GM21717 (cell line): Measurements from ENCODE around the gene SHISAL2A.

Source experiments
- ATAC-seq: cut with Tn5 transposase; IDR thresholded peaks from one replicate; pipeline ENCODE4 v1.9.1; 2021; ENCODE audit warnings: mild to moderate bottlenecking, moderate library complexity; ENCODE audit not compliant: unreplicated experiment

The SHISAL2A gene

DNA sequence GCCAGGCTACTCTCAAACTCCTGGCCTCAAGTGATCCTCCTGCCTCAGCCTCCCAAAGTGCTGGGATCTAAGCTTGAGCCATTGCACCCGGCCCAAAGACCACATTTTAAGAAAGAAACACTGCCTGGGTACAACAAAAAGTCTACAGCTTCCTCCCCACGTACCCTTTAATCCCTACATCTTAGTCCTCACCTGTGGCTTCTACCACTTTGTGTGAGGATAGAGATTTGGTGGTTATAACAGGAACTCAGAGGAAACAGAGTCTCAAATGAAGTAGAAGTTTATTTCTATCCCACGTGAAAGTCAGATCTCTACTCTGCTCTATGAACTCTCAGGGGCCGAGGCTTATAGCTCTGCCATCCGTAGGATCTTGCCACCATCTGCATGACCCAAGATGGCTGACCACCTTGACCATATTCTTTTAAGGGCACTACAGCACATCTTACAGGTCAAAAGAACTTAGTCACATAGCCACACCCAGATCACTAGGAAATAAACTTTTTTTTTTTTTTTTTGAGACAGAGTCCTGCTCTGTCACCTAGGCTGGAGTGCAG, 17.4 kb upstream of the SHISAL2A start:
- no peak for ATAC-seq

DNA sequence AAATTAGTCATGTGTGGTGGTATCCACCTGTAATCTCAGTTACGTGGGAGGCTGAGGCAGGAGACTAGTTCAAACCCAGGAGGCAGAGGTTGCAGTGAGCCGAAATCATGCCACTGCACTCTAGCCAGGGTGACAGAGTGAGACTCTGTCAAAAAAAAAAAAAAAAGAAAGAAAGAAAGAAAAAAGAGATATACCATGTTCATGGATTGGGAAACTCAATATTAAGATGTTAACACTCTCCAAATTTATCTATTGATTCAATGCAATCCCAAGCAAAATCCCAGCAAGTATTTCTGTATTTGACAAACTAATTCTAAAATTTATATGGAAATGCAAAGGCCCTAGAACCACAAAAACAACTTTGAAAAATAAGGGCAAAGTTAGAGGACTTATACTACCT, 11.0 kb upstream of the SHISAL2A start:
- no peak for ATAC-seq

DNA sequence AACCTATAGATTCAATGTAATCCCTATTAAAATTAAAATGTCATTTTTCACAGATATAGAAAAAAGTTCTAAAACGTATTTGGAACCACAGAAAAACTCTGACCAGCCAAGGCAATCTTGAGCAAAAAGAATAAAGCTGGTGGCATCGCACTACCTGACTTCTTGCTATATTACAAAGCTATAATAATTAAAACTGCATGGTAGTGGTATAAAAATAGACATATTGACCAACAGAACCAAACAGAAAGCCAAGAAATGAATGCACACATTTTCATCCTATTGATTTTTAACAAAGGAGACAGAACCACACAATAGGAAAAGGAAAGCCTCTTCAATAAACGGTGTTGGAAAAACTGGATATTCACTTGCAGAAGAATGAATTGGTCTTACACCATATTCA, 9.2 kb upstream of the SHISAL2A start:
- ATAC-seq, result no peak

DNA sequence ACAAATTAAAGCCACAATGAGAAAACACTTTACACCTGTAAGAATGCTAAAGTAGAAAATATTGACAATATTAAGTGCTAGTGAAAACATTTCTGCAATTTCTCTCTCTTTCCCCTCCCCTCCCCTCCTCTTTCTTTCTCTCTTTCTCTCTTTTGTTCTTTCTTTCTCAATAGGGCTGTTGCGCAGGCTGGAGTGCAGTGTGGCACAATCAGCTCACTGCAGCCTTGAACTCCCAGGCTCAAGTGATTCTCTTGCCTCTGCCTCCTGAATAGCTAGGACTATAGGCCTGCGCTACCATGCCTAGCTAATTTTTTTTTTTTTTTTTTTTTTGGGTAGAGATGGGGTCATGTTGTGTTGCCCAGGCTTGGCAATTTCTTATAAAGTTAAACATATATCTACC, 5.9 kb upstream of the SHISAL2A start:
- ATAC-seq, result no peak

DNA sequence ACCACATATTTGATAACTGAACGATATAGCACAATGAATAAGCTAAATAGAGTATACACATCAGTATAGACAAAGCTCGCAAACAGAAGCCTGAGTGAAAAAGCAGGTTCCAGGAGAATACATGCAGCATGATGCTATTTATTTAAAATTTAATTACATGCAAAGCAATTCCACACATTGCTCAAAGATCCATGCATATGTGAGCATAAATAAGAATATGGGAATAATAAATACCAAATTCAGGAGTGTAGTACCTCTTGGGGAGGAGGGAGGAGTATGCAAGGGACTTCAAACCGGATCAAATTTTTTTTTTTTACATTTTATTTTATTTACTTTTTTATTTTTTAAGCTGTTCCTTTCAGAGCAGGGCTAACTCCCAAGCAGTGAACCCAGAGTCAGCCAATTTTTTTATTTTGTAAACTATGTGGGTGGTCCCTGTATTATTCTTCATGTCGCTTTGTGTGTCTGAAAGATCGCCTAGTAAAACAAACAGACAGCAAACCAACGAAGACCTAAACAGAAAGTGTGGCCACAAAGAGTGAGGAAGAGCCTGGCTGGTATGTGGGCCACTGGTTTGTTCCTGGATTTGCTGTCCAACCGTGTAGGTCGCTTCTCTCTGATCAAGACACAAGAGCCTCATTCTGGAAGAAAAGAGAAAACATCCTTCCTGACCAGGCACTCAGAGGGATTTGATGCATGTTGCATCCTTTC, 4.2 kb upstream of the SHISAL2A start:
- no peak for ATAC-seq

DNA sequence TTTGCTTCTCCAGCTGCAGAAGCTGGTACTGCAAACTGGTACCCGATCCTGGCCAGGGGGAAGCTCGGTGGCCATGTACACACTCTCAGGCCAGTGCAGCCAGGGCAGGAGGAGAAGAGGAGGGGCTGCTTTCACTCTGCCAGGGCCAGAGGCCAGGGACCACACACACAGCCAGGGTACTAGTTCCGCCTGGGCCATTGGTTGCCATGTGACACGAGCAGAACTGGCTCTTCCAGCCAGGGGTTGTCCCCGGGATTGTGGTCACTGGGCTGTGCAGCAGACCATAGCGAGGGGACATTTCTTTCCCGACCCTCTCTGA, 3.7 kb upstream of the SHISAL2A start:
- ATAC-seq, result no peak

DNA sequence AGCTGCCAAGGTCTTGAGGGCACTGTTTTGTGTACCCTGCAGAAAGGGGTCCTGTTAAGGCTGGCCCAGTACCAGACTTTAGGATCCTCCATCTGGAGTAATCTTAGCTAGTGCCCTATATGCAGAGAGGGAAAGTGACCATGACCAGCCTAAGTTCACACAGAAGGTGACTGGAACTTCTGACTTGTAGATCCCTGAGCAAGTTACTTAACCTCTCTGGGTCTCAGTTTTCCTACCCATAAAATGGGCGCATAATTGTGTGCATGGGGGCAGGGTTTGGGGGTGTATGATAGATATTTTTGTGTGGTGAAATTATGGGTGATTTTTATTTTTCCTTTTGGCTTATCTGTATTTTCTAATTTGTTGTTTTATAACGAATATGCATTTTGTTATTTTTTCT, 3.3 kb upstream of the SHISAL2A start:
- no peak for ATAC-seq

DNA sequence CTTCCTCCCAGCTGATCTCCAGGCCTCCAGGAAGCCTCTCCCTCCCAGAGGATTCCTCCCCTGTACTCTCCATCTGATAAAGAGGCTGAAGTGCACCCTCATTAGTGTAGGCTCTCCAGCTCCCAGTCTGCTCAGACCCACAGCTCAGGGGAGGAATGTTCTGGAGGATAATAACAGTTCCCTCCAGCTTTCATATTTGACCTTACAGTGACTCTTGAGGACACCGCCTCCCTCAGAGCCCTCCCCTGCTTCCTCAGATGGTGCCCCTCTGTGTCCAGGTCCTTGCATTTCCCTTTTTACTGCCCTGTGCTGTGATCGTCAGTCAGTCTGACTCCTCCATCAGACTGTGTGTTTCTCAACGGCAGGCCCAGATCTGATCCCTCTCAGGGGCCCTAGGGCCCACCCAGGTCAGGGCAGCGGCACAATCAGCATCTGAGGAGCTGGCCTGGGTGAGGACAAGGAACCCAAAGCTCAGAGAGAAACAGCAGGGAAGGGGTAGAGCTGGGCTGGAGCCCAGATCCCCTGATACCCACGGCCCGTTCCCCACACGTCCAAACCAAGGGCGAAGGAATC, 1.1 kb upstream of the SHISAL2A start:
- no peak for ATAC-seq

DNA sequence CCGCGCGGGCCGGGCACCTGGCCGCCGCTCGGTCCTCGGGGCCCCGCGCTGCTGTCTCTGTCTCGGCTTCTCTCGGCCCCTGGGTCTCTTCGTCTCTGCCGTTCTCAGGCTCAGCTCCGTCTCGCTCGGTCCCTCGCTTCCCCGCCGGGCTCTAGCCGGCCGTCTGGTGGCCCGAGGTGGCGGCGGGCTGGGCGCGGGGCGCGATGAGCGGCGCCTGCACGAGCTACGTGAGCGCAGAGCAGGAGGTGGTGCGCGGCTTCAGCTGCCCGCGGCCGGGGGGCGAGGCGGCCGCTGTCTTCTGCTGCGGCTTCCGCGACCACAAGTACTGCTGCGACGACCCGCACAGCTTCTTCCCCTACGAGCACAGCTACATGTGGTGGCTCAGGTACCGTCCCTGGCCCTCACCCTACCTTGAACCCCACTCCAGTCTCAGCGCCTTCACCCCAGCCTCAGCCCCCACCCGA, 355 bp downstream of the SHISAL2A start:
- no peak for ATAC-seq

DNA sequence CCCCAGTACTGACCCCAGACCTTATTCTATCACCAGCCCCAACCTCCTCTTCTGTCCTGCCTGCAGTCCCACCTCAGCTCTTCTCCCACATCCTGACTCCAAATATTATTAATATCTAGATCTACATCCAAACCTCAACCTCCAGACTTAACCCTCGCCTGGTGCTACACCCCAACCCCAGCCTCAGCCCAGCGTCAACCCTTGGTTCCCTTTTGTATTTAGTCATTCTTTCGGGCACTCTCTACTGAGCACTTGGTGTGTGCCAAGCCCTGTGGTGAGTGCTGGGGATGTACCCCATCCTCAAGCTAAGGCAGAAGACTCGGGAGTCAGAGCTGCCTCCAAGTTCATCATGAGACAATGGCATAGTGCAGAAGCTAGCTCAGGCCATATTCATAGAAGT, 1.1 kb downstream of the SHISAL2A start:
- no peak for ATAC-seq

DNA sequence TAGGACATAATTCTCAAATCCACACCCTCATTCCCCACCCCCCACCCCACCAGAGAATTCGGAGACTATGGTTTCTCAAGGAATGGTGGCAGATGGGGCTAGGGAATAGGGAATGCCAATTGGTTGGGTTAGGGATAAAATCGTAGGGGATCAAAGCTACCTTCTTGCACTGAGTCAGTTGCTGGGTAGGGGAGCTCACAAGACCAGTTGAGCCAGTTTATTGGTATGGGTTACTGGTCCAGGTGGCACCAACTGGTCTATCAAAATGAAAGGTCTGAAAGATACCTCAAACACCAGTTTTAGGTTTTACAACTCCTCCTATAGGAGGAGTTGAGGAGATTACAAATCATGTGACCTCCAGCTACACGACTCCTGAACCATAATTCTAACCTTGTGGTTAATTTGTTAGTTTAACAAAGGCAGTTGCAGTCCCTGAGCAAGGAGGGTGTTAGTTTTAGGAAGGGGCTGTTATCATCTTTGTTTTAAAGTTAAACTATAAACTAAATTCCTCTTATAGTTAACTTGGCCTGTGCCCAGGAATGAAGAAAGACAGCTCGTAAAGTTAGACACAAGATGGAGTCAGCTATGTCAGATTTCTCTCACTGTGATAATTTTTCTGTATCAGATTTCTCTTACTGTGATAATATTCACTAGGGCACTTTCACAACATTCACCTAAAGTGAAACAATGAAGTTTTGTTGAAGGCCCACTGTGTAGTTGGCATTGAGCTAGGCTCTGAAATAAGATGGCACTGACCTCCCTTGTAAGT, 2.5 kb downstream of the SHISAL2A start:
- ATAC-seq, result no peak

DNA sequence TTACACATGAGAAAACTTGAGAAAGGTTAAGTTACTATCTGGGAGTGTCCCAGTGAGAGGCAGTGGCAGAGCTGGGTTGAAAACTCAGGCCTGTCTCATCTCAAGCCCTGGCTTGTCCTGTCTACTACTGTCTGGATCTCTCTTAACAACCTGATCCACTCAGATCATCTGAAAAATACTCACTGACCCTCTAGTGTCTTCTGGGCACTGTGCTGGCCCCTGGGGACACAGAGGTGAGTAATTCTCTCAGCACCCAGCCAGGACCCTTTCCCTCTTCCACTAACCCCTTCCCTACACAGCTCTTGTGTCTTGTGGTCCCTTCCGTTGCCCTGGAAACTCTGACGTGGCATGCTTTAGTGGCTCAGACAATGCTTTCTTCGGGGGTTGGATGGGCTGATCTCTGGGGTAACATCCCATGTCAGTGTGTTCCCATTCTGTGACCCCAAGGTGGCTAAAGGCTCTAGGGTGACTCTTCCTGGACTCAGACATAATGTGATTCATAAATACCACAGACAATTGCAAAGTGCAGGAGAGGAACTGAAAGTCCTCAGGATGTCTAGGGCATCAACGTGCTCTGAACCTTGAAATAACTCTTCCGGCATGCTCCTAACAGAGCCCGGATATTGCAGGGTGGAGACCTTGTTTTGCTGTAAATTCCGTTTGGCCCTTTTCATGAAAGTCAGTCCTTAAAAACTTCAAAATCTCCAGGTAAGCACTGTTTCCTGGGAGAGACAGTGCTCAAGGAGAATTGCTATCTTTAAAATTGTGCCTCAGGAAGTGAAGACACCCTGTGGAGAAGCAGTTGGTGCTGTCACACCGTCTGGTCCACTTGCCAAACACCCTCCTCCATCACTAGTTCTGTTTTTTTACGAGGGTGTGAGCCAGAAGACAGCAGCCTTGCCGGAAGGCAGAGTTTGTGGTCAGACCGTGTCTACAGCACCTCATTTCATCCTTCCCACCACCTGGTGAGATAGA, 4.0 kb downstream of the SHISAL2A start:
- peak; percentile 77 for ATAC-seq

DNA sequence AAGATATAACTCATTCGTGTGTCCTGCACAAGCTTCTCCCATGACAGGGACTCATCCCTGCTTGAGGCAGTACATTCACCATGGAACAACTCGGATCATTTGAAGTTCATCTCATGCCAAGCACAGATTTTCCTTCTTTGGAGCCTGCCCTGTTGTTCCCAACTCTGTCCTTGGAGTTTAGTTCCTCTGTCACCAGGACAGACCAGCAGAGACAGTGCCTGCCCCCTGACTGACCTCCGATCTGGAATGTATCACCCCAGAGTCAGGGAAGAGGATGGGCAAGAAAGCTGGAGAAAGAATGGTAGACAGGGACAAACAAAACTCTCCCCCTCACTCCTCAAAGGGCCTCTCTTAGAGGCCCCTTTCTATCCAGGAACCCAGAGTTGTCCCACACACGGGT, 5.0 kb downstream of the SHISAL2A start:
- ATAC-seq, result no peak

DNA sequence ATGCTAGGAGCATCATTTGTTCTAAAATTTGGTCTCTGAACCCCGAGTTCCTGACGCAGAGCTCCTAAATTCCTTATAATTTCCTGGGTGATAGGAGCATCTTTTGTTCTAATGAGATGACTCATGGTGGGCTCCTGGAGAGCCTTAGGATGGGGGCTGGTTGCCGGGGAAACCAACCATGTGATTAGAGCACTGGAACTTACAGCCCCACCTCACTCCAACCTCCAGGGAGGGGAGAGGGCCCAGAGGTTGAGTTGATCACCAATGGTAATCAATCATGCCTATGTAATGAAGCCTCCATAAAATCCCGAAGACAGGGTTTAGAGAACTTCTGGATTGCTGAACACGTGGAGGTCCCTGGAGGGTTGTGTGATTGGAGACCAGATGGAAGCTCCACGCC, 7.7 kb downstream of the SHISAL2A start:
- no peak for ATAC-seq

DNA sequence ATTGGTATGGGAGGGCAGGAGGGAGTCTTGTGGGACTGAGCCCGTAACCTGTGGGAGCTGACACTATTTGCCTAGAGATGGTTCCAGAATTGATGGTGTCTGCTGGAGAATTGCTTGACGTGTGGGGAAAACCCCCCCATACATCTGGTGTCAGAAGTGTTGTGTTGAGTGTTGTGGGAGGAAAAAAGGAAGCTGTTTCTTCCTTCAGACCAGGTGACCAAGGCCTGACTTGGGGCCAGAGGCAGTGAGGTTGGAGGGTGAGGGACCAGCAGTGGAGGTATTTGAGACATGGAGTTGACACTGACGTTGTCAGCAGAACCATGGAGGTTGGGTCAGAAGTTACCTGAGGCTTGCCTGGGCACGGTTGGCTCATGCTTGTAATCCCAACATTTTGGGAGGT, 8.3 kb downstream of the SHISAL2A start:
- ATAC-seq, result no peak

DNA sequence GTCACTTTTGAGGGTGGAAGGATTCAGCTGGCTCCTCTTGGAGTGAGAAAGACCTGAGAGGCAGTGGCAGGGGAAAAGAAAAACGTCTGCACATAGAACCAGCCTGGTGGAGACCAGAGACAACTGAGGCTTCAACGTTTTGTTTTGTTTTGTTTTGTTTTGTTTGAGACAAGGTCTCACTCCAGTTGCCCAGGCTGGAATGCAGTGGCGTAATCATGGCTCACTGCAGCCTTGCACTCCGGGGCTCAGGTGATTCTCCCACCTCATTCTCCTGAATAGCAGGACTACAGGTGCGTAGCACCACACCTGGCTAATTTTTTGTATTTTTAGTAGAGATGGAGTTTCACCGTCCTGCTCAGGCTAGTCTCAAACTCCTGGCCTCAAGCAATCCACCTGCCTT, 12.3 kb downstream of the SHISAL2A start:
- no peak for ATAC-seq

DNA sequence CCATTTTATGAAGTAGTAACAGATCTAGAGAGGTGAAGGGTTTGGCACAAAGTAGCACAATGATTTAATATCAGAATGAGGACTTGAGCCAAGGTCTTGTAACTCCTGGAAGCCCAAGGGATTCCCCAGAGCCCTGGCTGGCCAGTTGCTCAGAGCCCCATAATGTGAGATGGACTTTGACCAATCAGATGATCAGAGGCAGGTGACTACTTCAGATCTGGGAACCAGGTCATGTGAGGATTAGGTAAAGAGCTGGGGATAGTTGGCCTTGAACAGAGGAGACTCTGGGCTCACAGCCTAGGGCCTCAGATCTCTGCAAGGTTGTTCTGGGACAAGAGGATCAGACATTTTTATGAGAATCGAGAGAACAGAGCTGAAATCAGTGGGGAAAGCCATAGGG, 18.9 kb downstream of the SHISAL2A start:
- no peak for ATAC-seq

DNA sequence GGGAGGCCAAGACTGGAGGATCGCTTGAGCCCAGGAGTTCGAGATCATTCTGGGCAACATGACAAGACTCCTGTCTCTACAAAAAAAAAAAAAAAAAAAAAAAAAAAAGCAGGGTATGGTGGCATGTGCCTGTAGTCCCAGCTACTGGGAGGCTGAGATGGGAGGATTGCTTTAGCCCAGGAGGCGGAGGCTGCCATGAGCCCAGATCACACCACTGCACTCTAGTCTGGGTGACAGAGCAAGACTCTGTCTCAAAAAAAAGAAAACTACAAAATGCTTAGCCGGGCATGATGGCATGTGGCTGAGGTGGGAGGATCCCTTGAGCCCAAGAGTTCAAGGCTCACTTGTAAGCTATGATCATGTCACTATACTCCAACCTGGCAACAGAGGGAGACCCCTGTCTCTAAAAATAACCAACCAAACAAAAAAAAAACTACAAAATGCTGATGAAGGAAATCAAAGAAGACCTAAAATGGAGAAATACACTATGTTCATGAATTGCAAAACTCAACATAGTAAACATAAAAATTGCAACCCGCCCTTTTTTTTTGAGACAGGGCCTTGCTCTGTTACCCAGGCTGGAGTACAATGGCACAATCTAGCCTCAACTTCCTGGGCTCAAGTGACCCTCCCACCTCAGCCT, 20.4 kb downstream of the SHISAL2A start:
- ATAC-seq, result no peak

DNA sequence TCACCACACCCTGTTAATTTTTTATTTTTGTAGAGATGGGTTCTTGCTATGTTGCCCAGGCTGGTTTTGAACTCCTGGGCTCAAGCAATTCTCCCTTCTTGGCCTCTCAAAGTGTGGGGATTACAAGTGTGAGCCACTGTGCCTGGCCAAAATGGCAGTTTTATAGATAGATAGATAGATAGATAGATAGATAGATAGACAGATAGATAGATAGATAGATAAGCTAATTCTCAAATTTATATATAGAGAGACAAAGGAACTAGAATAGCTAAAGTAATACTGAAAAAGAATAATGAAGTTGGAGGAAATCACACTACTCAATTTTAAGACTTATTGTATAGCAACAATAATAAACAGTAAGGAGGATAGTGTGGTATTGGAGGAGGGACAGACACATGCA, 21.1 kb downstream of the SHISAL2A start:
- no peak for ATAC-seq

DNA sequence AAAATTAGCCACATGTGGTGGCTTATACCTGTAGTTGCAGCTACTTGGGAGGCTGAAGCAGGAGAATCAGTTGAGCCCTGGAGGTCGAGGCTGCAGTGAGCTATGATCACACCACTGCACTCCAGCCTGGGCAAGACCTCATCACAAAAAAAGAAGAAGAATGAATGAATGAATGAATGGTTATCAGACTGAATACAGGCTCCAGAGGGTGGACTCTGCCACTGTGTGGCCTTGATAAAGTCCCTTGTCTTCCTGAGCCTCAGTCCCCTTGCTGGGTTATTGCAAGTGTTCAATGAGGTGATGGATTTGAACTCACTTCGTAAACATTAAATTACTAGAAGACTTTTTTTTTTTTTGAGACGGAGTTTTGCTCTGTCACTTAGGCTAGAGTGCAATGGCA, 24.7 kb downstream of the SHISAL2A start:
- ATAC-seq, result no peak
